ENCODE data around the gene MRPS30. TPM values are rescaled to one million over a fixed set of nuclear protein-coding genes. Genes with fewer than 3 reads are reported as not detected.

MRPS30 gene
- total and polyA plus RNA-seq, 2 experiments from 2014 or later, result 86.1 to 156 TPM

DNA sequence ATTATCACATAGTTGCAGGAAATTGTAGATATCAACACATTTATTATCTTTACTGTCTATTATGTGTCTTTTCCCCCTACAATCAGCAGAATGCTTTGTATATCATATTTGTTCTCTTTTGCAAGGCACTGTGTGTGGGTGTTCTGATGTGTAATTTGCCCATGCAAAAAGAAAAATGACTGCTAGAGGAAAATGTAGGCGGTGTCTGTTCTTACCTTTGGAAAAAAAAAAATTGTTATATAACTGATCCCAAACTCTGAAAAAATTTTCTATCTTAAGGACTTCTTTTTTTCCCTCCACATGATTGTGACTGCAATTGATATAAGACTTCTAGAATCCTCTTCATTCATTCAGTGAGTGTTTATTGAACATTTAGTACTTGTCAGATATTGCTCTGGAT is 24.5 kb downstream of the MRPS30 start:
- Mint-ChIP-seq H3K27ac (no peak overlapping the region), H3K27me3 (ENCODE audit: insufficient read depth, low read depth, poor library complexity) (no peaks in the 10 kb centered on the region), H3K4me1 (peaks cover 9% of the 10 kb centered on the region; the same call in 2 of the 3 replicates), H3K4me3 (no peak overlapping the region), H3K9me3 (peaks cover 5% of the 10 kb centered on the region), H3K36me3 (ENCODE audit: low read depth) (peaks cover 9% of the 10 kb centered on the region)
- DNase-seq (ENCODE audit: low spot score) (no peak), ATAC-seq (no peak)
- no peaks in the 10 kb centered on the region for H3K79me2 ChIP-seq (replicated peaks; ENCODE audit: insufficient read depth)
- peaks cover 10% of the 10 kb centered on the region; the same call in 1 of the 2 replicates for H3K4me1 ChIP-seq (ENCODE audit: insufficient read depth)
- H3K4me2 ChIP-seq, result no peak overlapping the region
- no peaks in the 10 kb centered on the region for H3F3A ChIP-seq (replicated peaks; ENCODE audit: low read depth)
- H3K4me3 ChIP-seq, result no peak overlapping the region
- no peaks in the 10 kb centered on the region for H3K27me3 ChIP-seq (ENCODE audit: insufficient read depth)
- H4K20me1 ChIP-seq (replicated peaks; ENCODE audit: insufficient read depth), result no peaks in the 10 kb centered on the region
- no peak overlapping the region for H2AFZ ChIP-seq
- no peaks in the 10 kb centered on the region; the same call in 1 of the 2 replicates for H3K9me2 ChIP-seq (ENCODE audit: insufficient read depth)
- H3K27ac ChIP-seq (ENCODE audit: low read depth), result no peak overlapping the region
- TF ChIP-seq POLR2AphosphoS5 (IDR thresholded peaks at IDR 0.05; ENCODE audit: low read depth) (no peak), JUNB (IDR thresholded peaks at IDR 0.05; ENCODE audit: unreplicated experiment) (no peak)
- 0 out of 2 replicates have a peak, but pooled peaks cover under 1% of the 10 kb centered on the region for H3K36me3 ChIP-seq (ENCODE audit: insufficient read depth)

DNA sequence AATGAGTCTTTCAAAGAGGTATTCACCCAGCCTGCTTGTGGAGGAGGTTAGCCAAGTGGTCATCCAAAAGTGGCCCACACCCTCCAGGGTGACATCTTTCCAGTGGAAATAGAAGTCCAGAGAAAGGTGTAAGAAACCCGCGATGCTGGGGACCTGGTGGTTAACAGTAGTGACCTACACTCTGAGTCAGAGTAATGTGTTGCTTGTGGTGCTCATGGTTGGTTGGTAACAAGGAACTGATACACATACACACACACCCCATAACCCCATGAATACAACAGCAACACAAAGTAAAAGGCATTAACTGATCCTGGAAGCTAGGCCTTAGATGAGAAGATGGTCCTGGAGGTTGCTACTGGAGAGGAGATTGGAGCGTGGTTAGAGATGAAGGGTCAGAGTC is 26.9 kb downstream of the MRPS30 start:
- Mint-ChIP-seq H3K27ac (no peak overlapping the region), H3K36me3 (ENCODE audit: low read depth) (peaks cover 30% of the 10 kb centered on the region), H3K27me3 (ENCODE audit: insufficient read depth, low read depth, poor library complexity) (no peaks in the 10 kb centered on the region), H3K4me1 (peaks cover 9% of the 10 kb centered on the region; the same call in 2 of the 3 replicates), H3K4me3 (no peak overlapping the region), H3K9me3 (peaks cover 25% of the 10 kb centered on the region)
- Histone ChIP-seq H3K79me2 (replicated peaks; ENCODE audit: insufficient read depth) (no peaks in the 10 kb centered on the region), H2AFZ (no peak overlapping the region), H3K36me3 (ENCODE audit: insufficient read depth) (peaks cover 15% of the 10 kb centered on the region; the same call in 1 of the 2 replicates), H3K9me2 (ENCODE audit: insufficient read depth) (no peaks in the 10 kb centered on the region; the same call in none of the 2 replicates), H3F3A (replicated peaks; ENCODE audit: low read depth) (no peaks in the 10 kb centered on the region), H3K4me1 (ENCODE audit: insufficient read depth) (peaks cover 10% of the 10 kb centered on the region; the same call in 1 of the 2 replicates), H4K20me1 (replicated peaks; ENCODE audit: insufficient read depth) (no peaks in the 10 kb centered on the region), H3K27ac (ENCODE audit: low read depth) (no peak overlapping the region), H3K4me3 (no peak overlapping the region), H3K27me3 (ENCODE audit: insufficient read depth) (no peaks in the 10 kb centered on the region), H3K4me2 (no peak overlapping the region)
- no peak for ATAC-seq
- no peak for DNase-seq (ENCODE audit: low spot score)
- TF ChIP-seq NANOG (IDR thresholded peaks at IDR 0.05; ENCODE audit: borderline replicate concordance) (no peak), POLR2AphosphoS5 (IDR thresholded peaks at IDR 0.05; ENCODE audit: low read depth) (no peak), EZH2 (IDR thresholded peaks at IDR 0.05; ENCODE audit: low read depth, unreplicated experiment) (no peak), ZNF331 (CRISPR knock-in tag; IDR thresholded peaks at IDR 0.05; ENCODE audit: low read depth) (no peak), STAT1 (IDR thresholded peaks at IDR 0.05; ENCODE audit: unreplicated experiment) (no peak), CREB1 (CRISPR knock-in tag; IDR thresholded peaks at IDR 0.05; ENCODE audit: low read depth) (no peak), JUNB (IDR thresholded peaks at IDR 0.05; ENCODE audit: unreplicated experiment) (no peak), ZNF114 (CRISPR knock-in tag; IDR thresholded peaks at IDR 0.05) (no peak), EZH2phosphoT487 (IDR thresholded peaks at IDR 0.05; ENCODE audit: unreplicated experiment) (no peak)
- TF ChIP-seq, protein P1, sequence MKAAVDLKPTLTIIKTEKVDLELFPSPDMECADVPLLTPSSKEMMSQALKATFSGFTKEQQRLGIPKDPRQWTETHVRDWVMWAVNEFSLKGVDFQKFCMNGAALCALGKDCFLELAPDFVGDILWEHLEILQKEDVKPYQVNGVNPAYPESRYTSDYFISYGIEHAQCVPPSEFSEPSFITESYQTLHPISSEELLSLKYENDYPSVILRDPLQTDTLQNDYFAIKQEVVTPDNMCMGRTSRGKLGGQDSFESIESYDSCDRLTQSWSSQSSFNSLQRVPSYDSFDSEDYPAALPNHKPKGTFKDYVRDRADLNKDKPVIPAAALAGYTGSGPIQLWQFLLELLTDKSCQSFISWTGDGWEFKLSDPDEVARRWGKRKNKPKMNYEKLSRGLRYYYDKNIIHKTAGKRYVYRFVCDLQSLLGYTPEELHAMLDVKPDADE (IDR thresholded peaks at IDR 0.05), result no peak
- TF ChIP-seq, protein P2, sequence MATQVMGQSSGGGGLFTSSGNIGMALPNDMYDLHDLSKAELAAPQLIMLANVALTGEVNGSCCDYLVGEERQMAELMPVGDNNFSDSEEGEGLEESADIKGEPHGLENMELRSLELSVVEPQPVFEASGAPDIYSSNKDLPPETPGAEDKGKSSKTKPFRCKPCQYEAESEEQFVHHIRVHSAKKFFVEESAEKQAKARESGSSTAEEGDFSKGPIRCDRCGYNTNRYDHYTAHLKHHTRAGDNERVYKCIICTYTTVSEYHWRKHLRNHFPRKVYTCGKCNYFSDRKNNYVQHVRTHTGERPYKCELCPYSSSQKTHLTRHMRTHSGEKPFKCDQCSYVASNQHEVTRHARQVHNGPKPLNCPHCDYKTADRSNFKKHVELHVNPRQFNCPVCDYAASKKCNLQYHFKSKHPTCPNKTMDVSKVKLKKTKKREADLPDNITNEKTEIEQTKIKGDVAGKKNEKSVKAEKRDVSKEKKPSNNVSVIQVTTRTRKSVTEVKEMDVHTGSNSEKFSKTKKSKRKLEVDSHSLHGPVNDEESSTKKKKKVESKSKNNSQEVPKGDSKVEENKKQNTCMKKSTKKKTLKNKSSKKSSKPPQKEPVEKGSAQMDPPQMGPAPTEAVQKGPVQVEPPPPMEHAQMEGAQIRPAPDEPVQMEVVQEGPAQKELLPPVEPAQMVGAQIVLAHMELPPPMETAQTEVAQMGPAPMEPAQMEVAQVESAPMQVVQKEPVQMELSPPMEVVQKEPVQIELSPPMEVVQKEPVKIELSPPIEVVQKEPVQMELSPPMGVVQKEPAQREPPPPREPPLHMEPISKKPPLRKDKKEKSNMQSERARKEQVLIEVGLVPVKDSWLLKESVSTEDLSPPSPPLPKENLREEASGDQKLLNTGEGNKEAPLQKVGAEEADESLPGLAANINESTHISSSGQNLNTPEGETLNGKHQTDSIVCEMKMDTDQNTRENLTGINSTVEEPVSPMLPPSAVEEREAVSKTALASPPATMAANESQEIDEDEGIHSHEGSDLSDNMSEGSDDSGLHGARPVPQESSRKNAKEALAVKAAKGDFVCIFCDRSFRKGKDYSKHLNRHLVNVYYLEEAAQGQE (IDR thresholded peaks at IDR 0.05; ENCODE audit: unreplicated experiment), result no peak
- TF ChIP-seq, protein P3, sequence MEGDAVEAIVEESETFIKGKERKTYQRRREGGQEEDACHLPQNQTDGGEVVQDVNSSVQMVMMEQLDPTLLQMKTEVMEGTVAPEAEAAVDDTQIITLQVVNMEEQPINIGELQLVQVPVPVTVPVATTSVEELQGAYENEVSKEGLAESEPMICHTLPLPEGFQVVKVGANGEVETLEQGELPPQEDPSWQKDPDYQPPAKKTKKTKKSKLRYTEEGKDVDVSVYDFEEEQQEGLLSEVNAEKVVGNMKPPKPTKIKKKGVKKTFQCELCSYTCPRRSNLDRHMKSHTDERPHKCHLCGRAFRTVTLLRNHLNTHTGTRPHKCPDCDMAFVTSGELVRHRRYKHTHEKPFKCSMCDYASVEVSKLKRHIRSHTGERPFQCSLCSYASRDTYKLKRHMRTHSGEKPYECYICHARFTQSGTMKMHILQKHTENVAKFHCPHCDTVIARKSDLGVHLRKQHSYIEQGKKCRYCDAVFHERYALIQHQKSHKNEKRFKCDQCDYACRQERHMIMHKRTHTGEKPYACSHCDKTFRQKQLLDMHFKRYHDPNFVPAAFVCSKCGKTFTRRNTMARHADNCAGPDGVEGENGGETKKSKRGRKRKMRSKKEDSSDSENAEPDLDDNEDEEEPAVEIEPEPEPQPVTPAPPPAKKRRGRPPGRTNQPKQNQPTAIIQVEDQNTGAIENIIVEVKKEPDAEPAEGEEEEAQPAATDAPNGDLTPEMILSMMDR (conservative IDR thresholded peaks at IDR 0.05; ENCODE audit: low read depth in 2 of 2), result no peak
